GM19468 (cell line): Measurements from ENCODE around the gene NHS.
A peak's percentile ranks its signal among the peaks of the same experiment; 100 is the strongest.

Source experiments
- ATAC-seq: cut with Tn5 transposase; IDR thresholded peaks from one replicate; pipeline ENCODE4 v1.9.1; 2021; ENCODE audit warnings: mild to moderate bottlenecking, moderate library complexity, moderate number of reproducible peaks; ENCODE audit not compliant: unreplicated experiment; ENCODE audit errors: extremely low read depth

NHS gene

DNA sequence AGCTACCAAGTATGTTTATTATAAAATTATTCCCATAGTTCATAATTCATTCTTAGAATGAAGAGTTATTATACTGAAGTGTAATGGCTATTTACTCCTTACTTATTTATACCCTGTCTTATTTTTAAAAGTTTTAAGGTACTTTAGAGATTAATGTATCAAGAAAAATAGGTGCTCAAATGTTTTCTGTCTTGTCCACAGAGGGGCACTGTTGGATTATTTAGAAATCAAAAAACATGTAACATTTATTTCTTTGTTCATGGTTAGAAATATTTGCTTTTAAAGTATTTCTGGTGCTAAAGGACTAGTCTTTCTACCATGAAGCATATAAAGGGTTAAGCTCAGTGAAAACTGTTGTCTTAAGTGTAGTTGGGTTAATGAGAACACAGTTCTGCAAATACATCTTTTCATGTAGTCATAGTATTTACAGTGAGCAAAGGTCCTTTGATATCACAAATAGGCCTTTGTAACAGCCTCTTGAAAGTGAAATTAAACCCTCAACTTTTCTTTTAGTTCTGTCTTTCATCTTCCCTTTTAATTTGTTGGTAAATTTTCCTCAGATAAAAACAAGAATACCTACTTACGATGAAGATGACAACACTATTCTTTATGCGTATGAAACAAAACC, 370.0 kb downstream of the NHS start:
- no peak for ATAC-seq

GRCh38 chrX:17747692-17748091, 372.7 kb downstream of the NHS start:
- ATAC-seq = no peak

DNA sequence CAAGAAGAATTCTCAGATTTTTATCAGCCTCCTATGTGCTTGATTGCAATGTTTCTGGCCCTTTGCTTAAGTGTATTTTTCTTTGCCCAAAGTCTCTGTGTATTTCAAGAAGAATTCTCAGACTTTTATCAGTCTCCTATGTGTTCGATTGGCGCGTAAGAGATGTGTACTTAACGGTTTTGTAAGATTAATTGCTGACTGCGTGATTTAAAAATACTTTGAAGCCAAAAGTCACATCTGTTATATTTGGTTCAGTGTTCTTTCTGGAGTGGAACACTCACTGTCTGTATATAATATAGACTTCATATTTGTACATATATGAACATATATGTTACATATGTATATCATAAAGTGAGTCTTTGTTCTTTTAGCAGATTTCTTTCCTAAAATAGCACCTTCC, 373.7 kb downstream of the NHS start:
- ATAC-seq = no peak

GRCh38 chrX:17750436-17750835, 375.4 kb downstream of the NHS start:
- no peak for ATAC-seq

- peak; percentile 79 for ATAC-seq
Observed at GRCh38 chrX:17758382-17758781, 383.4 kb downstream of the NHS start.

DNA sequence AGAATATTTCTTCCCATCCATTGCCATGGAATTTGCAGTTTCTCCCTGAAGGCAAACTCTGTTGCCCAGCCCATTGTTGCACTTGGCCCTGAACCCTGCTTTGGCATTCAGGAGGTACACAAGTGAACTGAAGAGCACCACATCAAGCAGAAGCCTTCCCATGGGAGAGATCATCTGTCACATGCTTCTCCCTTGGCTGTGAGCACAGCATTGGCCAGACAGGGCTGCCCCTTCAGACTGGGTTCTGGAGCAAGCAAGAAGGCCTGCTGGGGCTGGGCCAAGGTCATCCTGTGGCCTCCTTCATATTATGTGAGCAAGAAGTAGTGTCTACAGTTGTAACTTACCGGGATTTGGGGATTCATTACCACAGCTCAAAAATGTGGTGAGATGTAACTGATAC, 385.0 kb downstream of the NHS start:
- ATAC-seq = no peak

GRCh38 chrX:17767734-17768133, 392.7 kb downstream of the NHS start:
- ATAC-seq = no peak

DNA sequence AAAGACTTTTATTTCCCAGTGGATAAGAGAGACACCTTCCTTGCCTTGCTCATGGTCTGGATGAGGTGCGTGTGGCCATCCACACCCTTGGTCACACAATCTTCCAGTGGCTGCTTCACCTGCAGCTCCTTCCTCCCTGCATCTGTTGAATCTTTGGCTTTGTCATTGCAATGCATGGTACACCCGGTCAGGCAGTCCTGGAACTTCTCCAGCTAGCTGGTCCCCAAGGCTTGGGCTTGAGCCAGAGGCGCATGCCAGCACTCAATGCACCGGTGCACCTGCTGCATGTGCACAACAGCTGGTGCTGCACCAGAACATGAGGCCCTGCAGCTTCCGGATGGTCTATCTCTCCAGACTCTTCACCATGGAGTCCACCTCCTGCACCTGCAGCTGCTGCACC, 394.0 kb downstream of the NHS start:
- no peak for ATAC-seq

DNA sequence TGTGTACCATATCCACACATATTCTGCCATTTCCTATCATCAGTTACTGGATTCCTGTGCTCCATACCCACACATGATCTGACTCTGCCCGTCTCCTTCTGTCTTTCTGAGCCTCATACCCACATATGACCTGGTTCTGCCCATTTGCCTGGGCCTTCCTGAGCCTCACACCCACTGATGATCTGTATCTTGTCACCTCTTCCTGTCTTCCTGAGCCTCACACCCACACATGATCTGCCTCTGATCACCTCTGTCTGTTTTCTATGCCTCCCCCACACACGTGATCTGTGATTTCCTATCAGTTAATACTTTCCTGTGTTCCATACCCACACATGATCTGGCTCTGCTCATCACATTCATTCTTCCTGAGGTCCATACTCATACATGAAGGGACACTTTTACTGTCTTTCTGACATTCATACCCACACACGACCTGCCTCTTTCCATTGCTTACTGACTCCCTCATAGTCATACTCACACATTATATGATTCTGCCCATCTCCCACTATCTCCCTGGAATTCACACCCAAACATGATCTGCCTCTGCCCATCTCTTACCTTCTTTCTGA, 394.8 kb downstream of the NHS start:
- ATAC-seq = no peak

DNA sequence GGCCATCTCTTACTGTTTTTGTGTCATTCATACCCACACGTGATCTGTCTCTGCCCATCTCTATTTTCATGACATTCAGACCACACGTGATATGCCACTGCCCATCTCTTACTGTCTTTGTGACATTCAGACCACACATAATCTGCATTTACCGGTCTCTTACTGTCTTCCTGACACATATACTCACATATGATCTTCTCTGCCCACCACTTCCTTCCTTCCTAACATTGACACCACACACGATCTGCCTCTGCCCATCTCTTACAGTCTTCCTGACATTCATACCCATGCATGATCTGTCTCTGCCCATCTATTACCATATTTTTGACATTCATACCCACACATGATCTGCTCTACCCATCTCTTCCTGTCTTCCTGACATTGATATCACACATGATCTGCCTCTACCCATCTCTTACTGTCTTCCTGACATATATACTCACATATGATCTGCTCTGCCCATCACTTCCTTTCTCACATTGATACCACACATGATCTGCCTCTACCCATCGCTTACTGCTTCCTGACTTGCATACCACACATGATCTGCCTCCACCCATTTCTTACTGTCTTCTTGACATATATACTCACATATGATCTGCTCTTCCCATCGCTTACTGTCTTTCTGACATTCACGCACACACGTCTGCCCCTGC, 398.3 kb downstream of the NHS start:
- no peak for ATAC-seq

DNA sequence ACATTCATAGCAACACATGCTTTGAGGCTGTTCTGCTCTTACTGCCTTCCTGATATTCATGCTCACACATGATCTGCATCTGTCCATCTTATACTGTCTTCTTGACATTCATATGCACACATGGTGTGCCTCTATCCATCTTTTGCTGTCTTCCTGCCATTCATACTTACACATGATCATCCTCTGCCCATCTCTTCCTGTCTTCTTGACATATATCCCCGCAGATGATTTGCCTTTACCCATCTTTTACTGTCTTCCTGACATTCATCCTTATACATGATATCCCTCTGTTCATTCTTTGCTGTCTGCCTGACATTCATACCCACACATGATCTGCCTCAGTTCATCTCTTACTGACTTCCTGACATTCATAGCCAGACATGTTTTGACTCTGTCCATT, 399.1 kb downstream of the NHS start:
- ATAC-seq = no peak

DNA sequence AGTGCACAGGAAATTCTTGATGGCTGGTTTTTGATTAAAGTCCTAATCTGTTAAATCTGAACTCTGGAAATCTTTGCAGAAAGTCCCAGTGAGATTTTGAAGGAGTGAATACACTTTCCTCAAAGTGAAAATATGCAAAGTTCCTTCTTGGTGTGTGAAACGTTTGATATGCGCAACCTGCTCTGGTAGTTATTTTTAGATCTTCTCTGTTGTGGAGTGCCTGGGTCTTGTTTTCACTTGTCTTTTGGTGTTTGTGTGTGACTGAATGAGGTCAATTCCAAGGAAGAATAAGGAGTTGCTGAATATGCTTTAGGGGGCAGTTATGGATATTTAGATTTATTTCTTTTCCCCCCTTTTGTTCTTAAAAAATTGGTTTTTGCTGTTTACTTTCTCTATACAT, 404.0 kb downstream of the NHS start:
- no peak for ATAC-seq

GRCh38 chrX:17779434-17779833, 404.4 kb downstream of the NHS start:
- no peak for ATAC-seq
